ENCODE results near the gene DPM3. TPM values are rescaled to one million over a fixed set of nuclear protein-coding genes. Genes with fewer than 3 reads are reported as not detected.
"Not testable (repeated sequence)": the region's sequence is repeated elsewhere in the genome, so short reads cannot be mapped to it uniquely, and the experiment has no call there.

The DPM3 gene
- total RNA-seq: 10 to 100 TPM; 34.1 to 37.7 TPM

GRCh38 chr1:155139895-155140629 lies at the start of gene DPM3:
Gene DPM3 (minus strand): TSS chr1:155140531. CDS start chr1:155140240, 291 bp downstream.
- Mint-ChIP-seq H3K9me3 (no peaks in the 10 kb centered on the region), H3K4me3 (peak within 1 kb of the TSS; percentile 96), H3K27me3 (no peaks in the 10 kb centered on the region), H3K4me1 (ENCODE audit: low read depth) (peaks cover 32% of the 10 kb centered on the region), H3K27ac (peak within 1 kb of the TSS; percentile 93), H3K36me3 (peaks cover 17% of the 10 kb centered on the region)
- POLR2A ChIA-PET: no interaction called here
- peak; percentile 94 for DNase-seq
- CTCF ChIA-PET: interaction anchor here (1.6 kb wide), 1 partner anchor 49 kb away, joined by 3 read pairs; no protein-coding TSS in a partner anchor
- intact Hi-C loops (cut with micrococcal nuclease): loop anchor here (5.0 kb wide), 1 partner anchor 102 kb away; a partner anchor contains a TSS

- H3K27me3 Mint-ChIP-seq, DNase-seq, H3K4me3 Mint-ChIP-seq, H3K27ac Mint-ChIP-seq, CTCF ChIA-PET, H3K9me3 Mint-ChIP-seq, H3K36me3 Mint-ChIP-seq, POLR2A ChIA-PET: not testable (repeated sequence)
- H3K4me1 Mint-ChIP-seq (ENCODE audit: low read depth): peaks cover 21% of the 10 kb centered on the region
- intact Hi-C loops (cut with micrococcal nuclease): loop anchor here (5.0 kb wide), 5 partner anchors 37 to 667 kb away; partner anchors contain the start of genes DAP3, GON4L, RUSC1 and SYT11
These were observed 49.6 kb upstream of the DPM3 start for GRCh38 chr1:155189926-155190325.

- Mint-ChIP-seq H3K27ac (peak overlapping the region; percentile 31), H3K27me3 (no peaks in the 10 kb centered on the region), H3K36me3 (no peaks in the 10 kb centered on the region), H3K9me3 (no peaks in the 10 kb centered on the region), H3K4me3 (no peak overlapping the region), H3K4me1 (ENCODE audit: low read depth) (peaks cover 11% of the 10 kb centered on the region)
- DNase-seq: no peak
- intact Hi-C loops (cut with micrococcal nuclease): no loop called here
- CTCF ChIA-PET: interaction anchor here (0.7 kb wide), 1 partner anchor 15 kb away, joined by 3 read pairs; the partner anchor contains the start of gene KRTCAP2
- POLR2A ChIA-PET: no interaction called here
These were observed 47.9 kb upstream of the DPM3 start for GRCh38 chr1:155188268-155188667.

- ChIA-PET POLR2A (no interaction called here), CTCF (interaction anchor here (0.7 kb wide), 1 partner anchor 15 kb away, joined by 3 read pairs; the partner anchor contains the start of gene KRTCAP2)
- Mint-ChIP-seq H3K36me3 (no peaks in the 10 kb centered on the region), H3K4me3 (no peak overlapping the region), H3K27me3 (no peaks in the 10 kb centered on the region), H3K9me3 (no peaks in the 10 kb centered on the region), H3K27ac (no peak overlapping the region), H3K4me1 (ENCODE audit: low read depth) (peaks cover 5% of the 10 kb centered on the region)
- intact Hi-C loops (cut with micrococcal nuclease): no loop called here
- DNase-seq: no peak
These were observed 47.1 kb upstream of the DPM3 start for GRCh38 chr1:155187456-155187891.

GRCh38 chr1:155186794-155187455 lies 46.6 kb upstream of the DPM3 start:
- no peak overlapping the region for H3K4me3 Mint-ChIP-seq
- no peak overlapping the region for H3K27ac Mint-ChIP-seq
- intact Hi-C loops (cut with micrococcal nuclease): no loop called here
- DNase-seq: no peak
- CTCF ChIA-PET: no interaction called here
- H3K27me3 Mint-ChIP-seq: no peaks in the 10 kb centered on the region
- H3K4me1 Mint-ChIP-seq (ENCODE audit: low read depth): peaks cover 3% of the 10 kb centered on the region
- H3K36me3 Mint-ChIP-seq: no peaks in the 10 kb centered on the region
- H3K9me3 Mint-ChIP-seq: no peaks in the 10 kb centered on the region
- POLR2A ChIA-PET: no interaction called here

DNA sequence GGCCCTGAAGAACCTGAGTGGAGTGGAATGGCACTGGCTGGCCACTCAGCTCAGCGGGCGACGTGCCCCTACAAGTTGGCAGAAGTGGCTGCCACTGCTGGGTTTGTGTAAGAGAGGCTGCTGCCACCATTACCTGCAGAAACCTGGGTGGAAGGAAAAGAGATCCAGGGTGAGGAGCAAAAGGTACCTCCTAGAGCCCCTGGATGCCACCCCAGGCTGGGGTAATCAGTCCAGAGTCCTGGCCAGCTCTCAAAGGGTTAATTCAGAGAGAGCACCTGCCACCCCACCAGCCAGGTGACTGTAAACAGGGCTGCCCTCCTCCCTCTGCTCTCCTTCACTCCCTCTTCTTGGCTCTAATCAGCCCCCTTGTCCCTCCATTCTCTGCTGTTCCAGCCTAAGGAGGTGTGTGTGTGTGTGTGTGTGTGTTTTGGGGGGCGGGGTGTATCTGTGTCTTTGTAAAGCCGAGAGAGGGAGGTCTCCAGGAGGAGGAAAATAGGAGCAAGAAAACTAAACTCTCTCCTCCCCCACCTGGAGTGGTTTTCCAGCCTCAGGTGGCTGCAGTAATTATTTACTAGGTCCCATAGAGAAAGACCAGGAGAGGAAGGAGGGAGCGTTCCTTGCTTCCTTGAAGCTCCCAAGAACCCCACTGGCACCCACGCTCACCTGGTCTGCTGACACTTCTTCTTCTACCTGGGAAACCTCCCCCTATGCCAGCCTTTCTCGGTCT lies 45.9 kb upstream of the DPM3 start:
- CTCF ChIA-PET: interaction anchor here (1.0 to 3.0 kb wide), 5 partner anchors 7 to 95 kb away, joined by 3 to 15 read pairs (median 4); partner anchors contain the start of gene KRTCAP2

DNA sequence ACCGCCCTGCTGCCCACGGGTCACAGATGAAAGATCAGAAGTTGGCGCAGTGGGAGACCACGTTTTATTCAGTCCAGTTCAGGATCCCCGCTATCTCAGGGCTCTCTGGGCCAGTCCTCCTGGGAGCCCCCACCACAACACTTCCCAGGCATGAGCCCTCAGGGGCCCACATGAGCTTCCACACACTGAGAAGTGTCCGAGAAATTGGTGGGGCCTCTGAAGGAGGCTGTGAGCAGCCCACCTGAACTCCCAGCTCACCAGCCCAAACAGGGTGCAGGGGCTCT lies 45.4 kb upstream of the DPM3 start:
- H3K4me3 Mint-ChIP-seq: no peak overlapping the region
- H3K4me1 Mint-ChIP-seq (ENCODE audit: low read depth): peaks cover 3% of the 10 kb centered on the region
- intact Hi-C loops (cut with micrococcal nuclease): no loop called here
- H3K27ac Mint-ChIP-seq: no peak overlapping the region
- CTCF ChIA-PET: interaction anchor here (1.0 to 3.0 kb wide), 5 partner anchors 8 to 94 kb away, joined by 3 to 15 read pairs (median 4); partner anchors contain the start of gene KRTCAP2
- no peak for DNase-seq
- H3K36me3 Mint-ChIP-seq: no peaks in the 10 kb centered on the region
- POLR2A ChIA-PET: interaction anchor here (0.6 to 2.9 kb wide), 3 partner anchors 8 to 138 kb away, joined by 3 to 14 read pairs (median 12); partner anchors contain the start of genes KRTCAP2 and TRIM46
- H3K27me3 Mint-ChIP-seq: no peaks in the 10 kb centered on the region
- no peaks in the 10 kb centered on the region for H3K9me3 Mint-ChIP-seq

More for the DNA sequence above, 45.9 kb upstream of the DPM3 start:
- Mint-ChIP-seq H3K27ac (no peak overlapping the region), H3K36me3 (no peaks in the 10 kb centered on the region), H3K27me3 (no peaks in the 10 kb centered on the region), H3K4me3 (no peak overlapping the region), H3K4me1 (ENCODE audit: low read depth) (peaks cover 3% of the 10 kb centered on the region), H3K9me3 (no peaks in the 10 kb centered on the region)
- POLR2A ChIA-PET: interaction anchor here (2.4 to 2.9 kb wide), 2 partner anchors 8 to 12 kb away, joined by 12 to 14 read pairs; partner anchors contain the start of genes KRTCAP2 and TRIM46
- DNase-seq: no peak
- intact Hi-C loops (cut with micrococcal nuclease): no loop called here

- Mint-ChIP-seq H3K4me3 (no peak overlapping the region), H3K27ac (no peak overlapping the region), H3K9me3 (no peaks in the 10 kb centered on the region), H3K36me3 (no peaks in the 10 kb centered on the region), H3K27me3 (no peaks in the 10 kb centered on the region), H3K4me1 (ENCODE audit: low read depth) (peaks cover 3% of the 10 kb centered on the region)
- intact Hi-C loops (cut with micrococcal nuclease): no loop called here
- DNase-seq: no peak
- CTCF ChIA-PET: interaction anchor here (1.0 to 3.0 kb wide), 6 partner anchors 8 to 94 kb away, joined by 3 to 15 read pairs (median 4); partner anchors contain the start of gene KRTCAP2
- POLR2A ChIA-PET: interaction anchor here (0.6 to 2.9 kb wide), 3 partner anchors 9 to 137 kb away, joined by 3 to 14 read pairs (median 12); partner anchors contain the start of genes KRTCAP2 and TRIM46
These were observed 44.8 kb upstream of the DPM3 start for GRCh38 chr1:155184835-155185782.

DNA sequence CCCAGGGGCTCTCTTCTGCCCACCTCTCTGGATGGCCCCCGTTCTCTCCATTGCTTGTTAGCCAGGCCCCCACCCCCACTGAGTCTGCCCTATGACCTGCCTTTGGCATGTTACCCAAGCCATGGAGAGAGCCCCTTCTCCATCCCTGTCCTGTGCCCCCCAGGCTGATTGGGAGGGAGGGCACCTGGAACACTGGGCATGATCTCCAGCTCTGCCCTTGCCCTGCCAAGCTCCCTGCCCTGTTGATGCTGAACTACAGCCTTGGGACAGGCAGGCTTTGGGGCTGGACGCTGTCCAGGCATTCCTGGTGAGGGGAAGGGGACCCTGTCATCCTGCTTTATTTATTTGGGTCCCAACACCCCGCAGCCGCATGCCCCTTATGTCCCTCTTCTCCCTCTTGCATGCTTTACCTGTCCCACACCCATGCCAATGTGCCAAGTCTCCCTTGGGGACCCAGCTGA lies 44.0 kb upstream of the DPM3 start:
- intact Hi-C loops (cut with micrococcal nuclease): no loop called here
- Mint-ChIP-seq H3K9me3 (no peaks in the 10 kb centered on the region), H3K4me1 (ENCODE audit: low read depth) (peaks cover 3% of the 10 kb centered on the region), H3K27ac (no peak overlapping the region), H3K4me3 (no peak overlapping the region), H3K36me3 (peaks cover 2% of the 10 kb centered on the region), H3K27me3 (no peaks in the 10 kb centered on the region)
- POLR2A ChIA-PET: interaction anchor here (2.4 to 2.9 kb wide), 2 partner anchors 10 kb away, joined by 12 to 14 read pairs; partner anchors contain the start of genes KRTCAP2 and TRIM46
- DNase-seq: no peak
- CTCF ChIA-PET: interaction anchor here (0.9 to 3.0 kb wide), 3 partner anchors 9 to 23 kb away, joined by 3 to 15 read pairs (median 5); partner anchors contain the start of gene KRTCAP2

DNA sequence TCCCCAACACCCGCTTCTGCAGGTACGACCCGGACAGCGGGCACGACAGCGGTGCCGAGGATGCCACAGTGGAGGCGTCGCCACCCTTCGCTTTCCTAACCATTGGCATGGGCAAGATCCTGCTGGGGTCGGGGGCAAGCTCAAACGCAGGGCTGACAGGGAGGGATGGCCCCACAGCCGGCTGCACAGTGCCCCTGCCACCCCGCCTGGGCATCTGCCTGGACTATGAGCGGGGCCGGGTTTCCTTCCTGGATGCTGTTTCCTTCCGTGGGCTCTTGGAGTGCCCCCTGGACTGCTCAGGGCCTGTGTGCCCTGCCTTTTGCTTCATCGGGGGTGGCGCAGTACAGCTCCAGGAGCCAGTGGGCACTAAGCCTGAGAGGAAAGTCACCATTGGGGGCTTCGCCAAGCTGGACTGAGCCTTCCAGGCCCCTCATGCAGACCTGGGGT lies 43.5 kb upstream of the DPM3 start:
- Mint-ChIP-seq H3K27me3 (no peaks in the 10 kb centered on the region), H3K27ac (no peak overlapping the region), H3K4me3 (no peak overlapping the region), H3K4me1 (ENCODE audit: low read depth) (peaks cover 3% of the 10 kb centered on the region), H3K36me3 (peaks cover 5% of the 10 kb centered on the region), H3K9me3 (no peaks in the 10 kb centered on the region)
- POLR2A ChIA-PET: interaction anchor here (2.4 to 2.9 kb wide), 2 partner anchors 9 to 10 kb away, joined by 12 to 14 read pairs; partner anchors contain the start of genes KRTCAP2 and TRIM46
- DNase-seq: no peak
- CTCF ChIA-PET: interaction anchor here (0.9 to 3.0 kb wide), 3 partner anchors 8 to 23 kb away, joined by 3 to 15 read pairs (median 5); partner anchors contain the start of gene KRTCAP2
- intact Hi-C loops (cut with micrococcal nuclease): no loop called here

Measured in activated CD4-positive, alpha-beta memory T cell treated with anti-CD3 and anti-CD28 coated beads for 36 hours (primary cell).